CD8-positive, alpha-beta memory T cell (primary cell): ENCODE measurements around the gene WDHD1. TPM values are rescaled to one million over a fixed set of nuclear protein-coding genes. Genes with fewer than 3 reads are reported as not detected.
"Not testable (repeated sequence)": the region's sequence is repeated elsewhere in the genome, so short reads cannot be mapped to it uniquely, and the experiment has no call there.

Experiments used
- CTCF ChIA-PET: fragments of 350-600 bp; sonication (Branson Sonifier 250); formaldehyde crosslinking; loops from one replicate; lab custom pipeline; 2021; ENCODE audit warnings: antibody characterized with exemption; lab: Charles Lee
- POLR2A ChIA-PET: fragments of 350-600 bp; sonication (Branson Sonifier 250); formaldehyde crosslinking; loops from one replicate; lab custom pipeline; 2021; ENCODE audit warnings: antibody characterized with exemption; lab: Charles Lee
- DNase-seq, 5 donors: peaks; one replicate each; pipeline versions ENCODE4 v3.0.0 to v3.0.0-alpha.2; 2020 to 2022; ENCODE audit warnings: mixed read lengths in 1 of 5
- H3K27ac ChIP-seq: one replicate; pipeline ENCODE4 v1.7.0; 2013; ENCODE audit warnings: low read depth, mild to moderate bottlenecking, low read length, moderate library complexity
- H3K27me3 ChIP-seq: 2 replicates; pipeline ENCODE4 v1.7.0; 2013; ENCODE audit warnings: low read length, mild to moderate bottlenecking; ENCODE audit not compliant: insufficient read depth, poor library complexity, severe bottlenecking
- H3K36me3 ChIP-seq: 2 replicates; pipeline ENCODE4 v1.7.0; 2013; ENCODE audit warnings: mild to moderate bottlenecking, low read length, moderate library complexity; ENCODE audit not compliant: insufficient read depth
- H3K4me1 ChIP-seq: 2 replicates; pipeline ENCODE4 v1.7.0; 2013; ENCODE audit warnings: mild to moderate bottlenecking, low read length, moderate library complexity; ENCODE audit not compliant: insufficient read depth
- H3K4me3 ChIP-seq: 2 replicates; pipeline ENCODE4 v1.7.0; 2013; ENCODE audit warnings: mild to moderate bottlenecking, low read length
- H3K9me3 ChIP-seq: 2 replicates; pipeline ENCODE4 v1.7.0; 2013; ENCODE audit warnings: mild to moderate bottlenecking, low read length
- H3K27ac Mint-ChIP-seq, 8 donors: one replicate each; pipeline ENCODE4 v1.8.0; 2020 to 2021; ENCODE audit warnings: mixed read lengths in 8 of 8, mild to moderate bottlenecking in 6 of 8, inconsistent platforms in 3 of 8, moderate library complexity in 3 of 8
- H3K27me3 Mint-ChIP-seq, 2 donors: one replicate each; pipeline ENCODE4 v1.8.0; 2020 to 2021; ENCODE audit warnings: mixed read lengths in 2 of 2, mild to moderate bottlenecking in 1 of 2, moderate library complexity in 1 of 2
- H3K36me3 Mint-ChIP-seq, 3 donors: one replicate each; pipeline ENCODE4 v1.8.0; 2020 to 2021; ENCODE audit warnings: mixed read lengths in 3 of 3, inconsistent platforms in 1 of 3, mild to moderate bottlenecking in 1 of 3
- H3K4me1 Mint-ChIP-seq, 3 donors: one replicate each; pipeline ENCODE4 v1.8.0; 2020 to 2021; ENCODE audit warnings: mixed read lengths in 3 of 3, inconsistent platforms in 1 of 3, mild to moderate bottlenecking in 1 of 3
- H3K4me3 Mint-ChIP-seq, 7 donors: one replicate each; pipeline ENCODE4 v1.8.0; 2020 to 2021; ENCODE audit warnings: mixed read lengths in 7 of 7, mild to moderate bottlenecking in 6 of 7, moderate library complexity in 4 of 7, inconsistent platforms in 2 of 7
- H3K9me3 Mint-ChIP-seq, 5 donors: one replicate each; pipeline ENCODE4 v1.8.0; 2020 to 2022; ENCODE audit warnings: mixed read lengths in 5 of 5, mild to moderate bottlenecking in 3 of 5, moderate library complexity in 2 of 5, inconsistent platforms in 1 of 5
- polyA plus RNA-seq: library from polyadenylated mRNA; unstranded; fragments of 300-500 nt; fragmentation: Illumina TruSeq; gene quantifications from one replicate; pipeline ENCODE4 v1.2.3, GENCODE V29; 2021
- total RNA-seq, 2 experiments: library from RNA; stranded (reverse); gene quantifications; one replicate each; pipeline ENCODE4 v1.2.3, GENCODE V29; 2021

The WDHD1 gene
- total and polyA plus RNA-seq, 3 experiments from 2014 or later = 3.1 to 56.6 (median 56.3) TPM

DNA sequence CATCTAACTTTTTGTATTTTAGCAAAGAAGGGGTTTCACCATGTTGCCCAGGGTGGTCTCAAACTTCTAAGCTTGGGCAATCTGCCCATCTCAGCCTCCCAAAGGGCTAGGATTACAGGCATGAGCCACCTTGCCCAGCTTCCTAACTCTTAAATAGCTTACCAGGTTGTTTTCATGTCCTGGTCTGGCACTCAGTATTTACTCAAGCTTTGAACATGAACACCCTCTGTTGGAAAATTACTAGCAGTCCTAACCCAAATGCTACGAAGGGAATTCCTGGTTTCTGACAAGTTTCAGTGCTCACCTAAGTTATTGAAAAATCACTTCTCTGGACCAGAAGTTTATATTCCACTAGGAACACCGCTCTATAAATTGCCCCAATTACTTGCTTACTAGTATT lies 91.8 kb downstream of the WDHD1 start:
- Histone ChIP-seq H3K27me3 (no peaks in the 10 kb centered on the region), H3K4me3 (no peak overlapping the region), H3K9me3 (no peaks in the 10 kb centered on the region), H3K4me1 (no peaks in the 10 kb centered on the region), H3K27ac (no peak overlapping the region), H3K36me3 (no peaks in the 10 kb centered on the region)
- no peak overlapping the region for H3K27ac Mint-ChIP-seq
- no peaks in the 10 kb centered on the region for H3K36me3 Mint-ChIP-seq
- H3K9me3 Mint-ChIP-seq = no peaks in the 10 kb centered on the region
- ChIA-PET POLR2A (no interaction called here), CTCF (no interaction called here)
- no peak overlapping the region for H3K4me3 Mint-ChIP-seq
- H3K27me3 Mint-ChIP-seq = no peaks in the 10 kb centered on the region
- no peaks in the 10 kb centered on the region for H3K4me1 Mint-ChIP-seq
- no peak for DNase-seq

DNA sequence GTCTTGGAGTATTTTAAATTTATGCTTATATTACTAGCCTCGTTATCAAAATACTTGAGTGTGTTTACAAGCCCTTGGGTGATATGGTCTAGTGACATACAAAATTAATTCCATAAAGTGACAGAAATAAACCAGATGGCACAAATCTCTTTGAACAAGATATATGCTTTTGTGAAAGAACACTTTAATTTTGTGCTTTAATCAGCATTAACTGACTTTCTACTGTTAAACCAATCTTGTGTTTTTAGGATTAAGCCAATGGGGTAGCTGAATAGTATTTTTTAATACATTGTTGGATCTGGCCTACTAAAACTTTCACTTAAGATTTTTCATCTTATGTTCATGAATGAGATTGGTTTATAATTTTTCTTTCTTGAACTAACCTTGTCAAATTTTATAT lies 93.9 kb downstream of the WDHD1 start:
- Mint-ChIP-seq H3K4me1 (no peaks in the 10 kb centered on the region), H3K4me3 (no peak overlapping the region), H3K36me3 (no peaks in the 10 kb centered on the region), H3K9me3 (no peaks in the 10 kb centered on the region), H3K27me3 (no peaks in the 10 kb centered on the region), H3K27ac (no peak overlapping the region)
- no peaks in the 10 kb centered on the region for H3K36me3 ChIP-seq
- H3K27ac ChIP-seq = no peak overlapping the region
- DNase-seq = no peak
- no peaks in the 10 kb centered on the region for H3K9me3 ChIP-seq
- H3K4me3 ChIP-seq = no peak overlapping the region
- H3K4me1 ChIP-seq = no peaks in the 10 kb centered on the region
- H3K27me3 ChIP-seq = no peaks in the 10 kb centered on the region
- CTCF ChIA-PET = no interaction called here
- POLR2A ChIA-PET = no interaction called here

DNA sequence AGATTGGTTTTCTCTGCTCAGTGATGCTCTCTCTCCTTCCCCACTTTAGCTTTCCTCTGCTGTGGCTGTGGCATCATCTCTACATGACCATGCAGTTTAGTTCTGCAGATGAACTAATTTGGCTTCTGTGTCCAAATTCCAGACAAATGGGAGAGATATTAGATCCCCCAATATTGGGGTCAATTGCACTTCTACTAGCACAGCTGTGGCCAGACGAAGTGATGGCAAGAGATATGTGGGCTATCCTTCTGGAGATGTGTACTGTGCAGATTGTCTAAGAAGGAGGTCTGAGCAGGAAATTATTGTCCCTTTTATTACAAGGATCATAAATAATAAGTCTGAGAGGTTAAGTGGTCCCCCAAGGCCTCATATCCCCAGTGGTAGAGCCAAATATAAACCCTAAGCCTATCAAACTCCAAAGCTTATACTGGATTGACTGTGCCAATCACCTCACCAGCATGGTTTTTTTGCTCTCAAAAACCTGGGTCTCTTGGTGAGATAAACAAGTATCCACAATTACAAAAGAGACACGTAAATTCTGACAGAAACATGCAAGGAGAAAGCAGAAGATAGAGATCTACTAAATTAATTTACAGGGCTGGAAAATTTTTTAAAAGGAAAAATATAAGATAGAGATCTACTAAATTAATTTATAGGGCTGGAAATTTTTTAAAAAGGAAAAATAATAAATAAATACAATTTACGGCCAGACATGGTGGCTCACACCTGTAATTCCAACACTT lies 95.1 kb downstream of the WDHD1 start:
- H3K4me1 ChIP-seq = no peaks in the 10 kb centered on the region
- H3K27ac Mint-ChIP-seq = no peak overlapping the region
- H3K4me1 Mint-ChIP-seq = no peaks in the 10 kb centered on the region
- no peak overlapping the region for H3K4me3 ChIP-seq
- ChIA-PET POLR2A (interaction anchor here (0.6 kb wide), 1 partner anchor 12 kb away, joined by 3 read pairs; no protein-coding TSS in a partner anchor), CTCF (no interaction called here)
- no peaks in the 10 kb centered on the region for H3K27me3 ChIP-seq
- DNase-seq = no peak
- H3K27me3 Mint-ChIP-seq = no peaks in the 10 kb centered on the region
- no peaks in the 10 kb centered on the region for H3K36me3 Mint-ChIP-seq
- no peaks in the 10 kb centered on the region for H3K9me3 ChIP-seq
- H3K9me3 Mint-ChIP-seq = no peaks in the 10 kb centered on the region
- H3K27ac ChIP-seq = no peak overlapping the region
- no peak overlapping the region for H3K4me3 Mint-ChIP-seq
- no peaks in the 10 kb centered on the region for H3K36me3 ChIP-seq

DNA sequence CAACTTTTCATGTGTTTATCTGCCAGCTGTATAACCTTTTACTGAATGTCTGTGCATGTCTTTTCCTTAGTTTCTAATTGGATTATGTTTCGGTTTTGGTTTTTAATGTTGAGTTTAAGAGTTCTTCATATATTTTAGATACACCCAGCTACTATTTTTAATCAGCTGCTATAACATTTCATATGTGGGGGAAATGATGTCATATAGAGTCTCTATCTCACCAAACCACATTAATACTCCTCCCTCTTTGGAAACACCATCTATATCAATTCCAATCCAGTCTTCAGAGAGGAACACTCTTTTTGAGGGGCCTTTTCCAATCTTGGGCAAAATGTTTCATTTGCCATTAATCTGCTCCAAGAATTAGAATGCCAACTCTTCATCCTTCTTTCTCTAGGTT lies 95.8 kb downstream of the WDHD1 start:
- peaks cover 1 to 2% of the 10 kb centered on the region in 2 donors for H3K27me3 Mint-ChIP-seq
- Histone ChIP-seq H3K27ac (no peak overlapping the region), H3K36me3 (no peaks in the 10 kb centered on the region), H3K4me3 (no peak overlapping the region), H3K4me1 (no peaks in the 10 kb centered on the region), H3K9me3 (no peaks in the 10 kb centered on the region), H3K27me3 (no peaks in the 10 kb centered on the region)
- POLR2A ChIA-PET = interaction anchor here (0.6 kb wide), 1 partner anchor 13 kb away, joined by 3 read pairs; no protein-coding TSS in a partner anchor
- H3K4me1 Mint-ChIP-seq = no peaks in the 10 kb centered on the region
- no peak overlapping the region for H3K27ac Mint-ChIP-seq
- no peaks in the 10 kb centered on the region for H3K9me3 Mint-ChIP-seq
- no peak overlapping the region for H3K4me3 Mint-ChIP-seq
- H3K36me3 Mint-ChIP-seq = no peaks in the 10 kb centered on the region
- CTCF ChIA-PET = no interaction called here
- no peak for DNase-seq

DNA sequence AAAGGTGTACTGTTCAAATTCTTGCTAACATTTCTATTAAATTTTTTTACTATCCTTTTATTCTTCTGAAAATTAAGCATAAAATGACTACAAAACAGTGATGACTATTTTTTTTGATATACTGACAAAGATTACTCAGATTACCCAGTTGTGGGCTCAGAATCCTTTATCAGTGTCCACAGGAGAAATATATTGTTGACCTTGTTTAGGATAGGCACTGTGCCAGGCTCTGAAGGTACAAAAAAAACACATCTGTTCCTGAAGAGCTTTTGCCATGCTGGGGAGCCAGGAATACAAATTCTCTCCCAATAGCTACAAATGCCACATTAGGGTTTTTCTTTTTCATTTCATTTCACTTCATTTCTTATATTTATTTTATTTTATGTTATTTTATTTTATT lies 97.3 kb downstream of the WDHD1 start:
- H3K9me3 ChIP-seq = no peaks in the 10 kb centered on the region
- DNase-seq = no peak
- Mint-ChIP-seq H3K4me1 (no peaks in the 10 kb centered on the region), H3K4me3 (no peak overlapping the region), H3K9me3 (no peaks in the 10 kb centered on the region), H3K36me3 (no peaks in the 10 kb centered on the region), H3K27me3 (peaks cover 2 to 8% of the 10 kb centered on the region in 2 donors), H3K27ac (no peak overlapping the region)
- H3K4me1 ChIP-seq = no peaks in the 10 kb centered on the region
- H3K27ac ChIP-seq = no peak overlapping the region
- H3K27me3 ChIP-seq = no peaks in the 10 kb centered on the region
- H3K4me3 ChIP-seq = no peak overlapping the region
- ChIA-PET POLR2A (no interaction called here), CTCF (no interaction called here)
- no peaks in the 10 kb centered on the region for H3K36me3 ChIP-seq

DNA sequence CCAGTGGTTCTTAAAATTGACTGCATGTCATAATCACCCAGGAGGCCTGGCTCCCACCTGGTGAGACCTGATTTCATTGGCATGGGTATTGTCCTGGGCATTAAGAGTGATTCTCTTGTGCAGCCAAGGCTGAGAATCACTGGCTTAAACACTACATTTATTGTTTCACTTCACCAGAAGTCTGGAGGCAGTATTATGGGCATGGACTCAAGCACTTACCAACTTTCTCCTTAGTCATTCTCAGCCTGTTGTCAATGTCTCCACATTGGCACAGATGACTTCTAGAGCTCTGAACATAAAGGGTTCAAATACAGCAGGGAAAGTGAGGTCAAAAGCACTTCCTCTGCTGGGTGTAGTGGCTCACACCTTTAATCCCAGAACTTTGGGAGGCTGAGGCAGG lies 98.7 kb downstream of the WDHD1 start:
- Mint-ChIP-seq H3K27ac (no peak overlapping the region), H3K36me3 (no peaks in the 10 kb centered on the region), H3K9me3 (no peaks in the 10 kb centered on the region), H3K4me1 (no peaks in the 10 kb centered on the region), H3K27me3 (peaks cover 2 to 9% of the 10 kb centered on the region in 2 donors), H3K4me3 (no peak overlapping the region)
- H3K27me3 ChIP-seq = no peaks in the 10 kb centered on the region
- no peak overlapping the region for H3K4me3 ChIP-seq
- no peaks in the 10 kb centered on the region for H3K9me3 ChIP-seq
- no peaks in the 10 kb centered on the region for H3K36me3 ChIP-seq
- no peak overlapping the region for H3K27ac ChIP-seq
- H3K4me1 ChIP-seq = no peaks in the 10 kb centered on the region
- ChIA-PET POLR2A (no interaction called here), CTCF (no interaction called here)
- no peak for DNase-seq

DNA sequence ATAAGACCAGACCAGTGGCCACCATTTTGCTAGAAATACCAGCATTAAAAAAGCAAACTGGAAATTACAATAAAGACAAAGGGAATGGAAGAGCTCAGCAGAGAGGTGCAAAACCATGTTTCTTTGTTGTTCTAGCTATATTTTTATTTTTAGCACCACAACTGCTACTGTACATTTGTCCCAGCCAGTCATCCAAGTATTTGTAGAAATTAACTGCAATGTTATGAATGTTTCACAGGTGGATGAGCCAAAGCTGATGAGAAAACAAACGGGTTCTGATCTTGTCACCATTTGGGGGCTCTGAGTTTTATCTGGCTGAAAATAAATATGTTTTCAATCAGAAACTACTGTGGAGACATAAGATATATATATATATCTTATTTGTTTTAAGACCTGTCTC lies 99.3 kb downstream of the WDHD1 start:
- peaks cover 0 to 5% (median 0%) of the 10 kb centered on the region in 3 donors for H3K4me1 Mint-ChIP-seq
- Histone ChIP-seq H3K36me3 (no peaks in the 10 kb centered on the region), H3K4me1 (no peaks in the 10 kb centered on the region), H3K27ac (no peak overlapping the region), H3K27me3 (no peaks in the 10 kb centered on the region), H3K9me3 (no peaks in the 10 kb centered on the region), H3K4me3 (no peak overlapping the region)
- no peaks in the 10 kb centered on the region for H3K36me3 Mint-ChIP-seq
- no peak overlapping the region for H3K27ac Mint-ChIP-seq
- H3K27me3 Mint-ChIP-seq = peaks cover 2 to 9% of the 10 kb centered on the region in 2 donors
- no peaks in the 10 kb centered on the region for H3K9me3 Mint-ChIP-seq
- no peak overlapping the region for H3K4me3 Mint-ChIP-seq
- ChIA-PET POLR2A (no interaction called here), CTCF (no interaction called here)
- DNase-seq = no peak

DNA sequence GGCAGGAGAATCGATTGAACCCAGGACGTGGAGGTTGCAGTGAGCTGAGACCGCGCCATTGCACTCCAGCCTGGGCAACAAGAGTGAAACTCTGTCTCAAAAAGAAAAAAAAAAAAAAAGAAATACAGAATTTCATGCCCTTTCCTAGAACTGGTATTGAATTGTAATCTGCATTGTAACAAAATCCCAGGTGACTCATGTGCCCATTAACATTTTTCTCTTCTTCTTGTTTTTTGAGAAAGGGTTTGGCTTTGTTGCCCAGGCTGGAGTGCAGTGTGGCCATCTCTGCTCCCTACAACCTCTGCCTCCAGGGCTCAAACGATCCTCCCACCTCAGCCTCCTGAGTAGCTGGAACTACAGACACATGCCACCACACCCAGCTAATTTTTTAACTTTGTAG lies 100.3 kb downstream of the WDHD1 start:
- H3K27ac Mint-ChIP-seq, CTCF ChIA-PET, H3K27me3 Mint-ChIP-seq, H3K9me3 ChIP-seq, H3K36me3 Mint-ChIP-seq, H3K36me3 ChIP-seq, POLR2A ChIA-PET, DNase-seq, H3K4me3 Mint-ChIP-seq, H3K4me3 ChIP-seq, H3K9me3 Mint-ChIP-seq, H3K27me3 ChIP-seq, H3K4me1 ChIP-seq, H3K27ac ChIP-seq: not testable (repeated sequence)
- peaks cover 2 to 10% (median 2%) of the 10 kb centered on the region in 3 donors for H3K4me1 Mint-ChIP-seq
